Activated naive CD8-positive, alpha-beta T cell treated with anti-CD3 and anti-CD28 coated beads for 36 hours (primary cell): ENCODE measurements around the gene IFTAP. TPM values are rescaled to one million over a fixed set of nuclear protein-coding genes. Genes with fewer than 3 reads are reported as not detected.

Source experiments
- DNase-seq: peaks from one replicate; pipeline ENCODE4 v3.0.0; 2021
- H3K27ac Mint-ChIP-seq: one replicate; pipeline ENCODE4 v1.8.0; 2022; ENCODE audit warnings: mild to moderate bottlenecking, moderate library complexity, mixed read lengths
- H3K27me3 Mint-ChIP-seq: one replicate; pipeline ENCODE4 v1.8.0; 2022; ENCODE audit warnings: mild to moderate bottlenecking, mixed read lengths
- H3K36me3 Mint-ChIP-seq: one replicate; pipeline ENCODE4 v1.8.0; 2021; ENCODE audit warnings: mild to moderate bottlenecking, mixed read lengths
- H3K4me1 Mint-ChIP-seq: one replicate; pipeline ENCODE4 v1.8.0; 2021; ENCODE audit warnings: mixed read lengths
- H3K4me3 Mint-ChIP-seq: one replicate; pipeline ENCODE4 v1.8.0; 2022; ENCODE audit warnings: mild to moderate bottlenecking, moderate library complexity, mixed read lengths
- H3K9me3 Mint-ChIP-seq: one replicate; pipeline ENCODE4 v1.8.0; 2022; ENCODE audit warnings: mixed read lengths
- total RNA-seq, 2 experiments: library from RNA; stranded (reverse); gene quantifications; one replicate each; pipeline ENCODE4 v1.2.3, GENCODE V29; 2021

IFTAP gene
- total RNA-seq, 2 experiments from 2014 or later: 4.6 to 5.4 TPM

DNA sequence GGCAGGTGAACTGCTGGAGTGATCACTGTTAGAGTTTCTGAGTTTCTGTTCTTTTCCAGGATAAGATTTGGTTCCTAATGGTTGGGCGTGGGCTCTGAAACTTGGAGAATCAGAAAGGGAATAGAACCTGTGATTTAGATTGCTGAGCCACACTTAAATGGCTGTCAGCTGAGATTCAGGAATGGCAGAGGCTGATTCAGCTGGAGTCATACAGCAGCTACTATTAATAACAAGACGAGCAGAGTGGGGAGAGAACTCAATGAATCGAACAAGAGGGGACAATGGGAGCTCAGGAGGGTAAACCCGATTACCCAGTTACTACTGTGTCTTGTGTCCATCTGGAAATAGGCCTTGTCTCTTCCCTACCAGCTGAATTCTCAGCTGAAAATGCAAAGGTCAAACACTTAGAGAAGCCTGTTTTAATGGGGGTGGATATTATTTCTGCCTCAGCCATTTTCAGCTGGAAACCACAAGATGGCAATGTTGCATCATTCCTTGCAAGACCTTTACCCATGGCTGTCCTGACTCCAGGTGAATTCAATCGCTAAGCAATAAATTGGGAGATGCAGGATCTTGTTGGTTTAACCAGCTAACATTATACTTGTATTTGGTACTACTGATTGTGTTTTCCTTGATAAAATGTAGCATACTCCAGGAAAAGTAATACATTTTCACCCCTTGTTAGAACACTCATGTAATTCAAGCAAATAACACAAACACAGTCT, 108.2 kb downstream of the IFTAP start:
- Mint-ChIP-seq H3K27ac (no peak overlapping the region), H3K27me3 (peaks cover 46% of the 10 kb centered on the region), H3K4me3 (no peak overlapping the region), H3K4me1 (peaks cover 4% of the 10 kb centered on the region), H3K9me3 (no peaks in the 10 kb centered on the region), H3K36me3 (no peaks in the 10 kb centered on the region)
- DNase-seq: peak; percentile 1

DNA sequence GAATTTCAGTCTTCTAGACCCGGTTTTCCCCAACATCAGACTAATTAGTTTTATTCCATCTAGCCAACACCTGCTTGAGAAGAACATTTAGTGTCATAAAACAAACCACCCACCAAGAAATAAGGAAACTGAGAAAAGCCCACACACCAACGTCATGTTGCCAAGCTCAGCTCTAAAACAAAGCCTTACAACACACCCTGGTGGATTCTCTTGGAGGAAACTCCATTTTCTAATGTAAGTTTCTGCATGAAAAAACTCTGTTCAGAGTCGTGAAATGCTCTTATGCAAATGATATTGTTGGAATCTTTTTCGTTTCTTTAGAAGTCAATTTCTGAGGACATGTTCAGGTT, 108.7 kb downstream of the IFTAP start:
- DNase-seq: no peak
- Mint-ChIP-seq H3K27ac (no peak overlapping the region), H3K27me3 (peaks cover 46% of the 10 kb centered on the region), H3K4me1 (peaks cover 4% of the 10 kb centered on the region), H3K4me3 (no peak overlapping the region), H3K36me3 (no peaks in the 10 kb centered on the region), H3K9me3 (no peaks in the 10 kb centered on the region)

Other genes starting within 250 kb of the IFTAP start
- gene TRAF6, start 84.2 kb upstream of the IFTAP start, total RNA-seq: 1 to 10 TPM; 8.5 to 9.8 TPM
- under 1 TPM; 0.38 to 0.43 TPM for gene RAG1, start 26.5 kb upstream of the IFTAP start, total RNA-seq
- not detected for gene RAG2, start 3.7 kb downstream of the IFTAP start, total RNA-seq